Aorta (tissue), 5 donors: Measurements from ENCODE around the gene TNFRSF25. TPM values are rescaled to one million over a fixed set of nuclear protein-coding genes. Genes with fewer than 3 reads are reported as not detected.

Experiments used
- ATAC-seq: fragments of 200-7000 bp; cut with Tn5 transposase; one replicate; pipeline ENCODE4 v1.9.1; 2022; ENCODE audit warnings: moderate library complexity; ENCODE audit not compliant: low FRiP score
- DNase-seq, 2 donors: peaks; one replicate each; pipeline ENCODE4 v3.0.0-alpha.2; 2020
- H3K27ac ChIP-seq, 2 donors: one replicate each; pipeline ENCODE4 v1.5.1; 2013; ENCODE audit warnings: low read length in 2 of 2, mild to moderate bottlenecking in 2 of 2, moderate library complexity in 2 of 2, control low read depth in 1 of 2, inconsistent platforms in 1 of 2, low read depth in 1 of 2
- H3K27me3 ChIP-seq, 2 donors: one replicate each; pipeline ENCODE4 v1.6.1; 2013; ENCODE audit warnings: control low read depth in 1 of 2, low read length in 1 of 2, mild to moderate bottlenecking in 1 of 2, moderate library complexity in 1 of 2; ENCODE audit not compliant: insufficient read depth in 2 of 2, control insufficient read depth in 1 of 2
- H3K36me3 ChIP-seq, 2 donors: one replicate each; pipeline ENCODE4 v1.6.1; 2013; ENCODE audit warnings: control low read depth in 1 of 2, low read length in 1 of 2, mild to moderate bottlenecking in 1 of 2; ENCODE audit not compliant: insufficient read depth in 2 of 2, control insufficient read depth in 1 of 2
- H3K4me1 ChIP-seq, 2 donors: one replicate each; pipeline ENCODE4 v1.6.1; 2013; ENCODE audit warnings: low read length in 2 of 2, control low read depth in 1 of 2, mild to moderate bottlenecking in 1 of 2, moderate library complexity in 1 of 2; ENCODE audit not compliant: insufficient read depth in 2 of 2, control insufficient read depth in 1 of 2
- H3K4me3 ChIP-seq, 2 donors: one replicate each; pipeline ENCODE4 v1.5.1; 2013; ENCODE audit warnings: low read length in 2 of 2, control low read depth in 1 of 2, mild to moderate bottlenecking in 1 of 2
- H3K9me3 ChIP-seq: one replicate; pipeline ENCODE4 v1.6.1; 2013; ENCODE audit warnings: mild to moderate bottlenecking, low read length; ENCODE audit not compliant: control insufficient read depth
- WGBS, 2 donors: extraction: QIAGEN DNeasy Blood & Tissue Kit; methylation state at CpG; one replicate each; pipeline ENCODE4 v1.1.7; 2013; 5-methylcytosine and 5-hydroxymethylcytosine counted together
- intact Hi-C, 2 donors: fragments of 100-400 bp; cut with DNase I; formaldehyde crosslinking; loops; one replicate each; pipeline versions ENCODE4 v1.14.2 to v1.15.0; 2022
- microRNA-seq, 2 donors: library from miRNA; unstranded; fragments of <30 nt; microRNA quantifications; one replicate each; pipeline ENCODE4 v1.2.0, GENCODE V29; 2020
- polyA plus RNA-seq, 2 donors: library from polyadenylated mRNA; stranded (reverse); fragments of 200-250 nt; gene quantifications; one replicate each; pipeline ENCODE4 v1.2.3, GENCODE V29; 2013
- total RNA-seq, 2 donors: library from RNA; stranded (reverse); fragmentation: NEBNext Ultra II Directional; extraction: Animal tissue kit (Norgen Biotek cat#: 25700); gene quantifications; one replicate each; pipeline ENCODE4 v1.2.1, GENCODE V29; 2021
- donor health status: healthy with polysubstance abuse.
- donor health status: Bipolar disorder and iron deficiency.
- donor health status: DM: no; HTN: no; CAD: no.
- donor health status: DM: no; HTN: no; CAD: no.
- donor health status: DM: yes; HTN: yes; CAD: no.

TNFRSF25 gene
- total and polyA plus RNA-seq, 4 donors: 6.5 to 34.6 (median 16.3) TPM

DNA sequence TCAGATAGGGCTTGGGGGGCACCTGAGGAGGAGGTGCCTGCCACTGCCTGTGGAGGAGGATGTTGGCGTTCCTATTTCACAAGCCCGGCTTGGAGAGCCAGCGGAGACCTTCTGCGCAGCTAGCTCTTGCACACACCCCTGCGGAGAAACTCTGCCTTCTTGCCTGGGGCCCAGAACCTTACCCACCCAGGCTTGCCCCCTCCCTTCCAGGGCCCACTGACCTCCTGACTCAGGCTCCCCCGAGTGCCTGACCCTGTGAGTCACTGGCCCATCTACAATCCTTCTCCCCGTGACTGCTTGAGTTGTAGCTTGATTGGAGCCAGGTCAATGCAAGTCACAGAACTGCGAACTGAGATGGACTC, 49.7 kb downstream of the TNFRSF25 start:
- H3K27me3 ChIP-seq: no peaks in the 10 kb centered on the region
- intact Hi-C loops: no loop called here
- no peak for ATAC-seq
- no peak for DNase-seq
- no peaks in the 10 kb centered on the region for H3K9me3 ChIP-seq
- no peak overlapping the region for H3K4me3 ChIP-seq
- no peaks in the 10 kb centered on the region for H3K4me1 ChIP-seq
- 77 to 86% methylated on average over 8 of the region's 8 CpGs for WGBS, 2 donors
- no peaks in the 10 kb centered on the region for H3K36me3 ChIP-seq
- H3K27ac ChIP-seq: no peak overlapping the region

DNA sequence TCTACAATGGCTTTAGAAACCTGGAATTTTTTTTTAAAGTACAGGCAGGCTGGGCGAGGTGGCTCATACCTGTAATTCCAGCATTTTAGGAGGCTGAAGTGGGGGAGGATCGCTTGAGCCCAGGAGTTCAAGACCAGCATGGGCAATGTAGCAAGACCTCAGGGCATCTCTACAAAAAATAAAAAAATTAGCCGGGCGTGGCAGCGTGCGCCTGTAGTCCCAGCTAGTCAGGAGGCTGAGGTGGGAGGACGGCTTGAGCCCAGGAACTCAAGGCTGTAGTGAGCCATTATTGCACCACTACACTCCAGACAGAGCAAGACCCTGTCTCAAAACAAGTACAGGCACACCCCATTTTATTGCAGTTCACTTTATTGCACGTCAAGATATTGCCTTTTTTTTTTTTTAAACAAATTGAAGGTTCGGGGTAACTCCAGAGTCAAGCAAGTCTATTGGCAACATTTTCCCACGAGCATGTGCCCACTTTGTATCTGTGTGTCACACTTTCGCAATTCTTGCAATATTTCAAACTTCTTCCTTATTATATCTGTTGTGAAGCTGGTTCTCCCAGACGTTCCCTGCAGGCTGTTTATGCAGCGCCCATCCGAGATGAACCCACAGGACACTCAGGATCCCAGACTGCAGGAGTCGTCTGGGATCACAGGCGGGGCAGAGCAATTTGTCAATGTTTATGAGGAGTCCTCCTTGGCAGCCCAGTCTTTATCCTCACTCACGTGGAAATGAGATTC, 50.9 kb downstream of the TNFRSF25 start:
- 64 to 65% methylated on average over 17 of the region's 17 CpGs for WGBS, 2 donors
- Histone ChIP-seq H3K27me3 (no peaks in the 10 kb centered on the region), H3K9me3 (no peaks in the 10 kb centered on the region), H3K4me3 (no peak overlapping the region), H3K27ac (no peak overlapping the region), H3K36me3 (no peaks in the 10 kb centered on the region), H3K4me1 (no peaks in the 10 kb centered on the region)
- DNase-seq: no peak
- intact Hi-C loops: no loop called here
- no peak for ATAC-seq

DNA sequence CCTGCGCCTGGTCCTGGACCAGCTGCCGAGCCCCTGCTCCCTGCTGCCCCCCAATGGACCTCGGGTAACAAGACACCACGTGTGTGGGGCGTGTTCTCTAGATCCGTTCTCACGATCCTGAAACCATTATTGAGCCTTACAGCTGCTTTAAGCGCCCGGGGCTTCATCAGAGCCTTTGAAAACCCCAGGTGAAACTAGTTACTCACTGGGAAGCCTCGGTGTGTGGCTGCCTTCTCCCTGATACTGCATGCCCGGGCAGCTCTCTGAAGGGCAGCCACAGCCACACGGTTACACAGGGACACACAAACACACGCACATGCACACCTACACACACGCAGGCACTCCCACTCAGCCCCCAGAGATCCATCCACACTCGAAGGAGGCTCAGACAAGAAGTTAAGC, 51.5 kb downstream of the TNFRSF25 start:
- Histone ChIP-seq H3K27ac (no peak overlapping the region), H3K36me3 (no peaks in the 10 kb centered on the region), H3K27me3 (no peaks in the 10 kb centered on the region), H3K9me3 (no peaks in the 10 kb centered on the region), H3K4me1 (no peaks in the 10 kb centered on the region), H3K4me3 (no peak overlapping the region)
- intact Hi-C loops: no loop called here
- WGBS, 2 donors: 6% methylated on average over 15 of the region's 15 CpGs
- ATAC-seq (no peak), DNase-seq (no peak)

DNA sequence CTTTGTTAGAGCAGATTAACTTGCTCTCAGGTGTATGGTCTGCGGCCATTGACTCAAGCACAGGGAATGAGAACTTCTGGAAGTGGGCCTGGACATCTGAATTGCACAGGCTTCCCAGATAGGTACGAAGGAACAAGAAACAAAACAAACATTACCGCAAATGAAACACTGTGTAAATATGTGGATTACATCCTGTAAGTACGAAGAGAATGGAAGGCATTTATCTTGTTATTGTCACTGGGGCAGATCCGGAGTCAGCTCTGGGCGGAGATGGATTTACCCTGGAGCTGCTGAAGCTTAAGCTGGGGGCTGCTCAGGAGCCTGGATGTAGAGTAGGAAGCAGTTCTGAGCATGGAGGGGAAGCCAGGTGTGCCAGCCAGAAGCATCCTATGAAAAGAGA, 53.1 kb downstream of the TNFRSF25 start:
- Histone ChIP-seq H3K4me1 (no peaks in the 10 kb centered on the region), H3K36me3 (no peaks in the 10 kb centered on the region), H3K27ac (no peak overlapping the region), H3K27me3 (no peaks in the 10 kb centered on the region), H3K9me3 (no peaks in the 10 kb centered on the region), H3K4me3 (no peak overlapping the region)
- no peak for ATAC-seq
- no peak for DNase-seq
- 67 to 77% methylated on average over 6 of the region's 6 CpGs for WGBS, 2 donors
- intact Hi-C loops: loop anchor here in 1 of 2 donors (2.0 kb wide), 1 partner anchor 54 kb away; no protein-coding TSS in a partner anchor

Small RNAs within 50 kb of the gene (microRNA-seq; reads per million reads assigned to microRNA genes)
- gene MIR4252: 0 reads per million in 2 donors

Other genes starting within 250 kb of the TNFRSF25 start
- gene ICMT, start 230.2 kb downstream of the TNFRSF25 start, total RNA-seq: 10 to 100 TPM; 49.7 to 55.8 TPM
- 10 to 100 TPM; 21.2 to 30.8 TPM for gene ICMT, start 230.2 kb downstream of the TNFRSF25 start, polyA plus RNA-seq
- not detected for gene HES3, start 222.0 kb downstream of the TNFRSF25 start, total RNA-seq
- gene HES3, start 222.0 kb downstream of the TNFRSF25 start, polyA plus RNA-seq: not detected
- gene GPR153, start 205.1 kb downstream of the TNFRSF25 start, total RNA-seq: 10 to 100 TPM in 1 of 2 donors, 1 to 10 TPM in 1; 4.5 to 17.0 TPM
- gene GPR153, start 205.1 kb downstream of the TNFRSF25 start, polyA plus RNA-seq: 1 to 10 TPM; 3.7 to 4.4 TPM
- 10 to 100 TPM; 12.5 to 20.9 TPM for gene ACOT7, start 72.4 kb downstream of the TNFRSF25 start, total RNA-seq
- gene ACOT7, start 72.4 kb downstream of the TNFRSF25 start, polyA plus RNA-seq: 10 to 100 TPM; 14.4 to 22.6 TPM
- under 1 TPM in 1 of 2 donors, not detected in 1; 0.49 TPM for gene HES2, start 46.3 kb downstream of the TNFRSF25 start, total RNA-seq
- 1 to 10 TPM in 1 of 2 donors, not detected in 1; 1.4 TPM for gene HES2, start 46.3 kb downstream of the TNFRSF25 start, polyA plus RNA-seq
- under 1 TPM; 0.29 to 0.84 TPM for gene ESPN, start 41.4 kb downstream of the TNFRSF25 start, total RNA-seq
- 10 to 100 TPM in 1 of 2 donors, under 1 TPM in 1; 0.54 to 28.7 TPM for gene ESPN, start 41.4 kb downstream of the TNFRSF25 start, polyA plus RNA-seq
- 10 to 100 TPM in 1 of 2 donors, 1 to 10 TPM in 1; 6.6 to 39.3 TPM for gene PLEKHG5, start 25.5 kb upstream of the TNFRSF25 start, total RNA-seq
- 1 to 10 TPM; 2.6 to 8.0 TPM for gene PLEKHG5, start 25.5 kb upstream of the TNFRSF25 start, polyA plus RNA-seq
- gene NOL9, start 88.3 kb upstream of the TNFRSF25 start, total RNA-seq: 10 to 100 TPM; 25.9 to 27.0 TPM
- gene NOL9, start 88.3 kb upstream of the TNFRSF25 start, polyA plus RNA-seq: 1 to 10 TPM; 1.9 to 6.5 TPM
- not detected for gene TAS1R1, start 89.1 kb upstream of the TNFRSF25 start, total RNA-seq
- gene TAS1R1, start 89.1 kb upstream of the TNFRSF25 start, polyA plus RNA-seq: 1 to 10 TPM in 1 of 2 donors, not detected in 1; 1.3 TPM
- 10 to 100 TPM; 20.6 to 29.9 TPM for gene ZBTB48, start 113.8 kb upstream of the TNFRSF25 start, total RNA-seq
- gene ZBTB48, start 113.8 kb upstream of the TNFRSF25 start, polyA plus RNA-seq: 100 to 1,000 TPM in 1 of 2 donors, 10 to 100 TPM in 1; 25.2 to 204 TPM
- 10 to 100 TPM; 37.5 to 38.3 TPM for gene KLHL21, start 136.7 kb upstream of the TNFRSF25 start, total RNA-seq
- 10 to 100 TPM; 10.8 to 38.0 TPM for gene KLHL21, start 136.7 kb upstream of the TNFRSF25 start, polyA plus RNA-seq
- gene PHF13, start 147.6 kb upstream of the TNFRSF25 start, total RNA-seq: 10 to 100 TPM; 19.0 to 19.3 TPM
- 10 to 100 TPM in 1 of 2 donors, 1 to 10 TPM in 1; 3.6 to 10.8 TPM for gene PHF13, start 147.6 kb upstream of the TNFRSF25 start, polyA plus RNA-seq
- 10 to 100 TPM; 11.0 to 21.2 TPM for gene THAP3, start 158.7 kb upstream of the TNFRSF25 start, total RNA-seq
- gene THAP3, start 158.7 kb upstream of the TNFRSF25 start, polyA plus RNA-seq: 10 to 100 TPM; 20.8 to 44.1 TPM
- gene DNAJC11, start 235.6 kb upstream of the TNFRSF25 start, total RNA-seq: 10 to 100 TPM; 30.0 to 31.5 TPM
- gene DNAJC11, start 235.6 kb upstream of the TNFRSF25 start, polyA plus RNA-seq: 10 to 100 TPM; 15.5 to 24.3 TPM